Uterus (tissue), 4 donors: ENCODE data around the gene AAGAB. TPM values are rescaled to one million over a fixed set of nuclear protein-coding genes. Genes with fewer than 3 reads are reported as not detected.

Experiments
- DNase-seq, 2 donors: peaks; one replicate each; pipeline ENCODE4 v3.0.0-alpha.2; 2019 to 2020
- H3K27ac ChIP-seq, 2 donors: fragments of 200-600 bp; sonication (generic); 1 replicate in 1 of 2; 2 replicates in 1 of 2; pipeline ENCODE4 v1.5.1; 2016 to 2018
- H3K27me3 ChIP-seq, 2 donors: fragments of 200-600 bp; sonication (generic); one replicate each; pipeline ENCODE4 v1.5.1; 2018 to 2019; ENCODE audit warnings: control low read depth in 1 of 2
- H3K36me3 ChIP-seq, 2 donors: fragments of 200-600 bp; sonication (generic); one replicate each; pipeline ENCODE4 v1.5.1; 2019; ENCODE audit warnings: control low read depth in 1 of 2
- H3K4me1 ChIP-seq, 2 donors: fragments of 200-600 bp; sonication (generic); one replicate each; pipeline ENCODE4 v1.5.1; 2018 to 2019; ENCODE audit warnings: control low read depth in 1 of 2
- H3K4me3 ChIP-seq, 2 donors: fragments of 200-600 bp; sonication (generic); 1 replicate in 1 of 2; 2 replicates in 1 of 2; pipeline ENCODE4 v1.5.1; 2018 to 2019; ENCODE audit warnings: mild to moderate bottlenecking in 1 of 2
- H3K9me3 ChIP-seq, 2 donors: fragments of 200-600 bp; sonication (generic); one replicate each; pipeline ENCODE4 v1.5.1; 2019; ENCODE audit warnings: control low read depth in 1 of 2
- POLR2A ChIP-seq, 2 donors: fragments of 450-650 bp; IDR thresholded peaks; one replicate each; pipeline ENCODE4 v1.6.1; 2016; ENCODE audit warnings: antibody characterized with exemption in 2 of 2, mild to moderate bottlenecking in 1 of 2, moderate library complexity in 1 of 2
- intact Hi-C: fragments of 100-400 bp; cut with DNase I; formaldehyde crosslinking; loops from one replicate; pipeline ENCODE4 v1.15.1; 2023; ENCODE audit warnings: low total_unique reads
- total RNA-seq, 4 donors: library from RNA; depleted of rRNA in 3 of 4; stranded (reverse); fragments of >200 nt in 3 of 4; gene quantifications; one replicate each; pipeline versions ENCODE4 v1.1.0 to v1.2.4, GENCODE V29; 2014 to 2023
- TF ChIP-seq, protein P1 (sequence below), 4 experiments: fragments of 200-600 bp in 2 of 4; fragments of 450-650 bp in 2 of 4; sonication (generic) in 2 of 4; IDR thresholded peaks; one replicate each; pipeline ENCODE4 v1.5.1; 2016 to 2019; ENCODE audit warnings: antibody characterized with exemption in 4 of 4, mild to moderate bottlenecking in 2 of 4, moderate library complexity in 1 of 4
- donor health status: DM: yes; HTN: yes; CAD: no.

Gene AAGAB
- total RNA-seq, 4 donors from 2014 or later = 25.5 to 44.8 (median 39.4) TPM

GRCh38 chr15:67227846-67228245, 26.6 kb downstream of the AAGAB start:
- H3K9me3 ChIP-seq = no peaks in the 10 kb centered on the region
- no peak overlapping the region for H3K4me3 ChIP-seq
- no peaks in the 10 kb centered on the region for H3K27me3 ChIP-seq
- no peaks in the 10 kb centered on the region for H3K36me3 ChIP-seq
- TF ChIP-seq POLR2A (IDR thresholded peaks at IDR 0.05) = no peak
- TF ChIP-seq, protein P1, sequence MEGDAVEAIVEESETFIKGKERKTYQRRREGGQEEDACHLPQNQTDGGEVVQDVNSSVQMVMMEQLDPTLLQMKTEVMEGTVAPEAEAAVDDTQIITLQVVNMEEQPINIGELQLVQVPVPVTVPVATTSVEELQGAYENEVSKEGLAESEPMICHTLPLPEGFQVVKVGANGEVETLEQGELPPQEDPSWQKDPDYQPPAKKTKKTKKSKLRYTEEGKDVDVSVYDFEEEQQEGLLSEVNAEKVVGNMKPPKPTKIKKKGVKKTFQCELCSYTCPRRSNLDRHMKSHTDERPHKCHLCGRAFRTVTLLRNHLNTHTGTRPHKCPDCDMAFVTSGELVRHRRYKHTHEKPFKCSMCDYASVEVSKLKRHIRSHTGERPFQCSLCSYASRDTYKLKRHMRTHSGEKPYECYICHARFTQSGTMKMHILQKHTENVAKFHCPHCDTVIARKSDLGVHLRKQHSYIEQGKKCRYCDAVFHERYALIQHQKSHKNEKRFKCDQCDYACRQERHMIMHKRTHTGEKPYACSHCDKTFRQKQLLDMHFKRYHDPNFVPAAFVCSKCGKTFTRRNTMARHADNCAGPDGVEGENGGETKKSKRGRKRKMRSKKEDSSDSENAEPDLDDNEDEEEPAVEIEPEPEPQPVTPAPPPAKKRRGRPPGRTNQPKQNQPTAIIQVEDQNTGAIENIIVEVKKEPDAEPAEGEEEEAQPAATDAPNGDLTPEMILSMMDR (IDR thresholded peaks at IDR 0.05) = no peak
- no peak for DNase-seq
- no peaks in the 10 kb centered on the region for H3K4me1 ChIP-seq
- no peak overlapping the region for H3K27ac ChIP-seq
- intact Hi-C loops = no loop called here

- Histone ChIP-seq H3K4me1 (no peaks in the 10 kb centered on the region), H3K27ac (no peak overlapping the region), H3K27me3 (no peaks in the 10 kb centered on the region), H3K9me3 (no peaks in the 10 kb centered on the region), H3K36me3 (no peaks in the 10 kb centered on the region), H3K4me3 (no peak overlapping the region)
- intact Hi-C loops = no loop called here
- DNase-seq = no peak
- TF ChIP-seq, protein P1 (IDR thresholded peaks at IDR 0.05) = no peak
- no peak for TF ChIP-seq POLR2A (IDR thresholded peaks at IDR 0.05)
Measured at GRCh38 chr15:67227431-67227830, 27.0 kb downstream of the AAGAB start.

DNA sequence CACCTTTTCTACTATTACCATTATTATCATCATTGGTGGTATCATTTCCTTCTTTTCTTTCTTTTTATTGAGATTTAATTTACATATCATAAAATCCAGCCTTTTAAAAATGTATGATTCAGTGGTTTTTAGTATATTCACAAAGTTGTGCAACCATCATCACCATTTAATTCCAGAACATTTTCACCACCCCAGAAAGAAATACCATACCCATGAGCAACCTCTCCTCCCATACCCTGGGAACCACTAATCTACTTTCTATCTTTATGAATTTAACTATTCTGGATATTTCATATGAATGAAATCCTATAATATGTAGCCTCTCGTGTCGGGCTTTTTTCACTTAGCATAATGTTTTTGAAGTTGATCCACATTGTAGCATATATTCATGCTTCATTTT, 29.1 kb downstream of the AAGAB start:
- Histone ChIP-seq H3K27me3 (no peaks in the 10 kb centered on the region), H3K27ac (no peak overlapping the region), H3K36me3 (no peaks in the 10 kb centered on the region), H3K9me3 (no peaks in the 10 kb centered on the region), H3K4me1 (no peaks in the 10 kb centered on the region), H3K4me3 (no peak overlapping the region)
- intact Hi-C loops = no loop called here
- TF ChIP-seq, protein P1 (IDR thresholded peaks at IDR 0.05) = no peak
- no peak for TF ChIP-seq POLR2A (IDR thresholded peaks at IDR 0.05)
- DNase-seq = no peak

DNA sequence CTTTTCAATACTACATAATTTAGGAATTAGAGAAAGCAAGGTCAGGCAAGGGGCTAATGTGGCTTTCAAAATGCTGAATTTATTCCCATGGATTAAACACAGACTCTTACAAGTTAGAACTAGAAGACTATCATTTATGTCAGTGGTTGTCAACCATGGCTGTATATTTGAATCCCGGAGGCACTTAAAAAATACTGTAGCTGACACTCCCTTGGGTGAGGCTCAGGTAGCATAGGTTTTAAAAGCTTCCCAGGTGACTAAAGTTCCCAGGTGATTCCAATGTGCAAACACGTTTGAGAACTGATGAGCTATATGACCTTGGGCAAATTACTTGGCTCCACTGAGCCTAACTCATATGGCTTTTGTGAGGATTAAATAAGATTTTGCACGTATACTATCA, 29.6 kb downstream of the AAGAB start:
- TF ChIP-seq POLR2A (IDR thresholded peaks at IDR 0.05) = no peak
- TF ChIP-seq, protein P1 (IDR thresholded peaks at IDR 0.05) = no peak
- Histone ChIP-seq H3K27ac (no peak overlapping the region), H3K4me1 (no peaks in the 10 kb centered on the region), H3K27me3 (no peaks in the 10 kb centered on the region), H3K4me3 (no peak overlapping the region), H3K36me3 (no peaks in the 10 kb centered on the region), H3K9me3 (no peaks in the 10 kb centered on the region)
- intact Hi-C loops = no loop called here
- DNase-seq = no peak

- no peak overlapping the region for H3K27ac ChIP-seq
- H3K9me3 ChIP-seq = no peaks in the 10 kb centered on the region
- no peaks in the 10 kb centered on the region for H3K36me3 ChIP-seq
- H3K4me1 ChIP-seq = no peaks in the 10 kb centered on the region
- TF ChIP-seq, protein P1 (IDR thresholded peaks at IDR 0.05) = no peak
- no peak for TF ChIP-seq POLR2A (IDR thresholded peaks at IDR 0.05)
- no peak overlapping the region for H3K4me3 ChIP-seq
- DNase-seq = no peak
- intact Hi-C loops = no loop called here
- no peaks in the 10 kb centered on the region for H3K27me3 ChIP-seq
Measured at GRCh38 chr15:67219288-67219687, 35.2 kb downstream of the AAGAB start.
